ENCODE measurements around the gene SMAD5. TPM values are rescaled to one million over a fixed set of nuclear protein-coding genes. Genes with fewer than 3 reads are reported as not detected.

Gene SMAD5
- total RNA-seq, 4 donors from 2014 or later: 41.1 to 55.6 (median 43.7) TPM

- TF ChIP-seq CTCF (IDR thresholded peaks at IDR 0.05; ENCODE audit: low read depth): no peak
Measured at GRCh38 chr5:136132087-136132486, 558 bp upstream of the SMAD5 start.

- TF ChIP-seq CTCF (IDR thresholded peaks at IDR 0.05; ENCODE audit: low read depth): no peak
Measured at GRCh38 chr5:136133222-136133921, 727 bp downstream of the SMAD5 start.

GRCh38 chr5:136133922-136134379, 1.3 kb downstream of the SMAD5 start:
- TF ChIP-seq CTCF (IDR thresholded peaks at IDR 0.05; ENCODE audit: low read depth): no peak

GRCh38 chr5:136134653-136135052, 2.0 kb downstream of the SMAD5 start:
- no peak for TF ChIP-seq CTCF (IDR thresholded peaks at IDR 0.05; ENCODE audit: low read depth)

- no peak for TF ChIP-seq CTCF (IDR thresholded peaks at IDR 0.05; ENCODE audit: low read depth)
Measured at GRCh38 chr5:136135536-136135935, 2.9 kb downstream of the SMAD5 start.

GRCh38 chr5:136137497-136138220, 5.0 kb downstream of the SMAD5 start:
- TF ChIP-seq CTCF (IDR thresholded peaks at IDR 0.05; ENCODE audit: low read depth): no peak

GRCh38 chr5:136141561-136141960, 8.9 kb downstream of the SMAD5 start:
- no peak for TF ChIP-seq CTCF (IDR thresholded peaks at IDR 0.05; ENCODE audit: low read depth)
